Measurements from ENCODE around the gene RPS3A.
"Not testable (repeated sequence)": the region's sequence is repeated elsewhere in the genome, so short reads cannot be mapped to it uniquely, and the experiment has no call there.

RPS3A gene

GRCh38 chr4:151099229-151099975 lies at the start of gene RPS3A:
RPS3A (plus strand) TSS chr4:151099628; CDS start chr4:151099653, 25 bp downstream.
- ChIA-PET CTCF (interaction anchor here (1.0 to 2.9 kb wide), 8 partner anchors 10 to 69 kb away, joined by 3 to 16 read pairs (median 5); no protein-coding TSS in a partner anchor), POLR2A (interaction anchor here (0.6 to 1.0 kb wide), 4 partner anchors 13 to 647 kb away, joined by 3 to 7 read pairs (median 3); no protein-coding TSS in a partner anchor)
- peak; percentile 97 for TF ChIP-seq CTCF (IDR thresholded peaks at IDR 0.05; ENCODE audit: control extremely low read depth, extremely low read depth, low read depth, missing control alignments)
- peak; percentile 93 for DNase-seq (ENCODE audit: extremely low spot score)

DNA sequence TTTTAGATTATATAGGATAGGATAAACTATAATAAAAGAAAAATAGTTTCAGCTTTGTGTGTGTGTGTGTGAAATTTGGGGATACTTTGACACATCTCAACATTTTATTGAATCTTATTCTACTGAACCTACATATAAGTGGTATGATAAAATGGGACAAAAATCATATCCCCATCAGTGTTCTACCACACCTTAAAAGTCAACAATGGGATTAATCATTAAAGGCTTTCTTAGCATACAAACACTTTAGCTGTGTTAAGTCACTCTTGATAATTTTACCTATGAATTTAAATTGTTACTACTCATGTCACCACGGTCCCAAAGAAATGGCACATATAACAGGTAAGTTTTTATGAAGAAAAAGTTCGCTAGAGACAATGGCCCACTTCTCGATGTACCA lies 46.6 kb upstream of the RPS3A start:
- ChIA-PET CTCF (interaction anchor here (1.4 to 1.5 kb wide), 2 partner anchors 10 to 34 kb away, joined by 3 to 6 read pairs; no protein-coding TSS in a partner anchor), POLR2A (interaction anchor here (0.6 kb wide), 1 partner anchor 23 kb away, joined by 3 read pairs; no protein-coding TSS in a partner anchor)
- TF ChIP-seq CTCF (IDR thresholded peaks at IDR 0.05; ENCODE audit: control extremely low read depth, extremely low read depth, low read depth, missing control alignments) = no peak
- DNase-seq (ENCODE audit: extremely low spot score) = no peak

DNA sequence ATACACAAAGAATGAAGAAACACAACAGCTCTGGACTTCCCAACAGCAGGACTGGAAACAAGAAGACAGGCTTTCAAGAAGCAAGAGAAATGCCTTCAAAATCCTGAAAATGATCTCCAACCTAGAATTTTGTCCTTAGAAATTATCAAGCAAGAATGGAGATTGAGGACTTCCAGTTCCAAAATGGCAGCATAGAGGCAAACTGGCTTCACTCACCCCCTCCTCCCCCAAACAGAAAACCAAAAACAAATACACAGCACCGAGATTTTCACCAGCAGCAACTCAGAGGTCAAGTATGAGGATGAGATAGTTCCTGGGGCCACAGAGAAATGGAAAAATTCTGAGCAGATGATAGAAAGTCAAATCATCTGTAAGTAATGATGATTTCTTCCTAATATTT lies 43.9 kb upstream of the RPS3A start:
- CTCF ChIA-PET = no interaction called here
- no peak for DNase-seq (ENCODE audit: extremely low spot score)
- no peak for TF ChIP-seq CTCF (IDR thresholded peaks at IDR 0.05; ENCODE audit: control extremely low read depth, extremely low read depth, low read depth, missing control alignments)
- POLR2A ChIA-PET = no interaction called here

GRCh38 chr4:151063143-151063542 lies 36.3 kb upstream of the RPS3A start:
- POLR2A ChIA-PET = not testable (repeated sequence)

DNA sequence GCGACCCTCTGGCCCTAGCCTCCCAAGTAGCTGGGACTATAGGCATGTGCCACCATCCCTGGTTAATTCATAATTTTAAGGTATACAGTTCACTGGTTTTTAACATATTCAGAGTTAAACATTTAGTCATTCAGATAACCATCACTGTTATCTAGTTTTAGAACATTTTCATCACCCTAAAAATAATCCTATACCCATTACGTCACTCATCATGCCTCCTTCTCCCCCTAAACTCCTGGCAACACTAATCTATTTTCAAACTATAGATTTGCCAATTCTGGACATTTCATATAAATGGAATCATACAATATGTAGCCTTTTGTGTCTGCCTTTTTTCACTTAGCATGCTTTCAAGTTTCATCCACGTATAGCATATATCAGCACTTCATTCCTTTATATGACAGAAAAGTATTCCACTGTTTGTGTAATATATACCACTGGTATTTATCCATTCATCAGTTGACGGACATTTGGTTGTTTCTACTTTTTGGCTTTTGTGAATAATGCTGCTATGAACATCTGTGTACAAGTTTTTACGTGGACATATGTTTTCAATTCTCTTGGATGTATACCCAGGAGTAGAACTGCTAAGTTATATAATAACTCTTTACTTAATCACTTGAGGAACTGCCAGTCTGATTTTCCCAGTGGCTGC lies 32.0 kb upstream of the RPS3A start:
- DNase-seq (ENCODE audit: extremely low spot score) = no peak
- TF ChIP-seq CTCF (IDR thresholded peaks at IDR 0.05; ENCODE audit: control extremely low read depth, extremely low read depth, low read depth, missing control alignments) = no peak
- ChIA-PET CTCF (no interaction called here), POLR2A (no interaction called here)

More at GRCh38 chr4:151063143-151063542, 36.3 kb upstream of the RPS3A start:
- CTCF ChIA-PET = interaction anchor here (1.4 to 3.7 kb wide), 3 partner anchors 10 to 24 kb away, joined by 3 to 16 read pairs (median 6); no protein-coding TSS in a partner anchor
- not testable (repeated sequence) for DNase-seq (ENCODE audit: extremely low spot score)

DNA sequence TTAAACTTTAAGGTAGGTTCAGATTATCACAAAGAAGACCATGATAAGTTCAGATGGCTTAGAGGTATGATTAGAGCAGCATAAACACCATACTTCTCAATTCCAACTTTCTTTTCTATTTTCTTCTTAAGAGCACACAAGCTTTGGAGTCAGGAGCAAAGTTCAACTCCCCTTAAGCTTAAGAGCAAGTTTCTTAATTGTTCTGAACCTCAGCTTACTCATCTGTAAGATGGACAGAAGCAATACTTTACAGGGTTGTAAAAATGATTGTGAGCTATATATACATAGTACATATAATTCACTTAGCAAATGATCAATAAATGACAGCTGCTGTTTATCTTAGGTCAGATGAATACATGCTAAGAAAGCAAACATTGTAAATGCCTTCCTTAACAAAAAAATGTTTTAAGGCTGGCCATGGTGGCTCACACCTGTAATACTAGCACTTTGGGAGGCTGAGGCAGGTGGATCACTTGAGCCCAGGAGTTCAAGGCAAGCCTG lies 25.0 kb upstream of the RPS3A start:
- no peak for TF ChIP-seq CTCF (IDR thresholded peaks at IDR 0.05; ENCODE audit: control extremely low read depth, extremely low read depth, low read depth, missing control alignments)
- DNase-seq (ENCODE audit: extremely low spot score) = no peak
- CTCF ChIA-PET = interaction anchor here (0.9 to 3.5 kb wide), 4 partner anchors 11 to 52 kb away, joined by 3 to 16 read pairs (median 4); partner anchors contain the start of gene RPS3A
- POLR2A ChIA-PET = no interaction called here

DNA sequence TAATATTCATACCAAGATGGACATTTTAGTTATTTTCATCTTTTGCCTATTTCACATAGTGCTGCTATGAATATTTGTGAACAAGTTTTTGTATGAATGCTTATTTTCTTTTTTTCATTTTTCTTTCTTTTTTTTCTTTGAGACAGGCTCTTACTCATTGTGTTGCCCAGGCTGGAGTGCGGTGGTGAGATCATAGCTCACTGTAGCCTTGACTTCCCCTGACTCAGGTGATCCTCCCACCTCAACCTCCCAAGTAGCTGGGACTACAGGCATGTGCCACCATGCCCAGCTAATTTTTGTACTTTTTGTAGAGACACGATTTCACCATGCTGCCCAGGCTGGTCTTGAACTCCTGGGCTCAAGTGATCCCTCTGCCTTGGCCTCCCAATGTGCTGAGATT lies 21.4 kb upstream of the RPS3A start:
- CTCF ChIA-PET = interaction anchor here (1.4 kb wide), 1 partner anchor 17 kb away, joined by 3 read pairs; no protein-coding TSS in a partner anchor
- DNase-seq (ENCODE audit: extremely low spot score); POLR2A ChIA-PET: not testable (repeated sequence)

Measured in GM10248 (cell line).